ENCODE measurements around the gene CFAP210. TPM values are rescaled to one million over a fixed set of nuclear protein-coding genes. Genes with fewer than 3 reads are reported as not detected.

The CFAP210 gene
- total RNA-seq, 1 donor from 2014 or later, result 0.41 TPM

GRCh38 chr2:169716938-169717690, 22.9 kb upstream of the CFAP210 start:
- no peak overlapping the region for H3K4me3 Mint-ChIP-seq (ENCODE audit: unreplicated experiment)
- peaks cover 3% of the 10 kb centered on the region for H3K4me1 Mint-ChIP-seq (ENCODE audit: unreplicated experiment)
- no peaks in the 10 kb centered on the region for H3K9me3 Mint-ChIP-seq (ENCODE audit: unreplicated experiment)

GRCh38 chr2:169716238-169716886, 22.2 kb upstream of the CFAP210 start:
- no peak for TF ChIP-seq CTCF (IDR thresholded peaks at IDR 0.05; ENCODE audit: unreplicated experiment)
- no peak overlapping the region for H3K4me3 Mint-ChIP-seq (ENCODE audit: unreplicated experiment)
- H3K27ac Mint-ChIP-seq (ENCODE audit: unreplicated experiment), result no peak overlapping the region
- peaks cover 2% of the 10 kb centered on the region for H3K27me3 Mint-ChIP-seq (ENCODE audit: unreplicated experiment)
- H3K4me1 Mint-ChIP-seq (ENCODE audit: unreplicated experiment), result peaks cover 3% of the 10 kb centered on the region
- DNase-seq (ENCODE audit: low spot score), result no peak
- H3K9me3 Mint-ChIP-seq (ENCODE audit: unreplicated experiment), result peaks cover 4% of the 10 kb centered on the region
- peaks cover 5% of the 10 kb centered on the region for H3K36me3 Mint-ChIP-seq (ENCODE audit: low read depth, unreplicated experiment)

More at GRCh38 chr2:169716938-169717690, 22.9 kb upstream of the CFAP210 start:
- DNase-seq (ENCODE audit: low spot score), result no peak
- H3K27ac Mint-ChIP-seq (ENCODE audit: unreplicated experiment), result no peak overlapping the region
- H3K27me3 Mint-ChIP-seq (ENCODE audit: unreplicated experiment), result peaks cover 2% of the 10 kb centered on the region
- TF ChIP-seq CTCF (IDR thresholded peaks at IDR 0.05; ENCODE audit: unreplicated experiment), result no peak
- no peaks in the 10 kb centered on the region for H3K36me3 Mint-ChIP-seq (ENCODE audit: low read depth, unreplicated experiment)

- H3K27me3 Mint-ChIP-seq (ENCODE audit: unreplicated experiment), result peaks cover 2% of the 10 kb centered on the region
- H3K27ac Mint-ChIP-seq (ENCODE audit: unreplicated experiment), result no peak overlapping the region
- H3K9me3 Mint-ChIP-seq (ENCODE audit: unreplicated experiment), result peaks cover 4% of the 10 kb centered on the region
- TF ChIP-seq CTCF (IDR thresholded peaks at IDR 0.05; ENCODE audit: unreplicated experiment), result no peak
- no peak overlapping the region for H3K4me3 Mint-ChIP-seq (ENCODE audit: unreplicated experiment)
- no peak for DNase-seq (ENCODE audit: low spot score)
- peaks cover 3% of the 10 kb centered on the region for H3K4me1 Mint-ChIP-seq (ENCODE audit: unreplicated experiment)
- H3K36me3 Mint-ChIP-seq (ENCODE audit: low read depth, unreplicated experiment), result peaks cover 6% of the 10 kb centered on the region
These were observed 21.4 kb upstream of the CFAP210 start for GRCh38 chr2:169715379-169716237.

- H3K4me1 Mint-ChIP-seq (ENCODE audit: unreplicated experiment), result peaks cover 3% of the 10 kb centered on the region
- H3K36me3 Mint-ChIP-seq (ENCODE audit: low read depth, unreplicated experiment), result peaks cover 6% of the 10 kb centered on the region
- H3K27me3 Mint-ChIP-seq (ENCODE audit: unreplicated experiment), result peaks cover 2% of the 10 kb centered on the region
- no peak for TF ChIP-seq CTCF (IDR thresholded peaks at IDR 0.05; ENCODE audit: unreplicated experiment)
- no peak for DNase-seq (ENCODE audit: low spot score)
- no peak overlapping the region for H3K4me3 Mint-ChIP-seq (ENCODE audit: unreplicated experiment)
- H3K27ac Mint-ChIP-seq (ENCODE audit: unreplicated experiment), result no peak overlapping the region
- H3K9me3 Mint-ChIP-seq (ENCODE audit: unreplicated experiment), result peaks cover 4% of the 10 kb centered on the region
These were observed 20.5 kb upstream of the CFAP210 start for GRCh38 chr2:169714699-169715098.
